Vagina (tissue), 2 donors: ENCODE results near the gene LDHAL6A. TPM values are rescaled to one million over a fixed set of nuclear protein-coding genes. Genes with fewer than 3 reads are reported as not detected.

ENCODE experiments used
- DNase-seq, 2 donors: peaks; one replicate each; pipeline ENCODE4 v3.0.0-alpha.2; 2017; ENCODE audit errors: extremely low spot score in 2 of 2
- H3K27ac ChIP-seq: fragments of 200-600 bp; sonication (generic); one replicate; pipeline ENCODE4 v1.5.1; 2019
- H3K27me3 ChIP-seq: fragments of 200-600 bp; sonication (generic); one replicate; pipeline ENCODE4 v1.5.1; 2019
- H3K36me3 ChIP-seq, 2 donors: fragments of 200-600 bp; sonication (generic); one replicate each; pipeline ENCODE4 v1.5.1; 2017 to 2019
- H3K4me1 ChIP-seq: fragments of 200-600 bp; sonication (generic); one replicate; pipeline ENCODE4 v1.5.1; 2019
- H3K4me3 ChIP-seq, 2 donors: fragments of 200-600 bp; sonication (generic); 1 replicate in 1 of 2; 2 replicates in 1 of 2; pipeline ENCODE4 v1.5.1; 2016 to 2019
- H3K9me3 ChIP-seq: fragments of 200-600 bp; sonication (generic); one replicate; pipeline ENCODE4 v1.5.1; 2019
- POLR2A ChIP-seq, 2 donors: fragments of 450-650 bp; IDR thresholded peaks; one replicate each; pipeline ENCODE4 v1.6.1; 2017; ENCODE audit warnings: antibody characterized with exemption in 2 of 2, mild to moderate bottlenecking in 2 of 2, moderate library complexity in 2 of 2
- POLR2AphosphoS5 ChIP-seq, 2 donors: sonication (generic); formaldehyde crosslinking; IDR thresholded peaks; one replicate each; pipeline ENCODE4 v1.9.0; 2017; ENCODE audit warnings: antibody characterized with exemption in 2 of 2, mild to moderate bottlenecking in 2 of 2, low read depth in 1 of 2; ENCODE audit not compliant: insufficient read depth in 1 of 2
- intact Hi-C: fragments of 100-400 bp; cut with DNase I; formaldehyde crosslinking; loops from one replicate; pipeline ENCODE4 v1.15.1; 2023
- total RNA-seq: library from RNA; depleted of rRNA; stranded (reverse); fragments of >200 nt; gene quantifications from one replicate; pipeline ENCODE4 v1.2.3, GENCODE V29; 2016
- TF ChIP-seq, protein P1 (sequence below), 3 experiments: fragments of 450-650 bp in 2 of 3; fragments of 200-600 bp in 1 of 3; sonication (generic) in 1 of 3; IDR thresholded peaks; one replicate each; pipeline ENCODE4 v1.5.1; 2017 to 2019; ENCODE audit warnings: antibody characterized with exemption in 3 of 3, mild to moderate bottlenecking in 2 of 3, moderate library complexity in 2 of 3

The LDHAL6A gene
- total RNA-seq, 1 donor from 2014 or later: not detected

DNA sequence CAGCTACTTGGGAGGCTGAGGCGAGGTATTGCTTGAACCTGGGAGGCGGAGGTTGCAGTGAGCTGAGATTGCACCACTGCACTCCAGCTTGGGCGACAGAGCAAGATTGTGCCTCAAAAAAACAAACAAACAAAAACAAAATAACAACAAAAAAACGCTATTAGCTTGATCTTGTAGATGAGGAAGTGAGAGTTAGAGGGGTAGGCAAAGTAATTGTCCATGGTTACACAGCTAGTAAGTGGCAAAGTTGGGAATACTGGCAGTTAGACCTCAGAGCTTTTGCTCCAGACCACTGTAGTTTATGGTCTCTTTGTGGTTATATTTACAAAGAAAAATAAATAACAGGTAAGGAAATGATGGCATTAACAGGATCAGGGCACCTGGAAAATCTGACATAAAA lies 28.4 kb upstream of the LDHAL6A start:
- Histone ChIP-seq H3K9me3 (no peaks in the 10 kb centered on the region), H3K4me1 (no peaks in the 10 kb centered on the region), H3K27ac (no peak overlapping the region), H3K4me3 (no peak overlapping the region), H3K27me3 (no peaks in the 10 kb centered on the region), H3K36me3 (no peaks in the 10 kb centered on the region)
- DNase-seq: no peak
- TF ChIP-seq POLR2AphosphoS5 (IDR thresholded peaks at IDR 0.05; ENCODE audit: insufficient read depth in 1 of 2, low read depth in 1 of 2) (no peak), POLR2A (IDR thresholded peaks at IDR 0.05) (no peak)
- TF ChIP-seq, protein P1, sequence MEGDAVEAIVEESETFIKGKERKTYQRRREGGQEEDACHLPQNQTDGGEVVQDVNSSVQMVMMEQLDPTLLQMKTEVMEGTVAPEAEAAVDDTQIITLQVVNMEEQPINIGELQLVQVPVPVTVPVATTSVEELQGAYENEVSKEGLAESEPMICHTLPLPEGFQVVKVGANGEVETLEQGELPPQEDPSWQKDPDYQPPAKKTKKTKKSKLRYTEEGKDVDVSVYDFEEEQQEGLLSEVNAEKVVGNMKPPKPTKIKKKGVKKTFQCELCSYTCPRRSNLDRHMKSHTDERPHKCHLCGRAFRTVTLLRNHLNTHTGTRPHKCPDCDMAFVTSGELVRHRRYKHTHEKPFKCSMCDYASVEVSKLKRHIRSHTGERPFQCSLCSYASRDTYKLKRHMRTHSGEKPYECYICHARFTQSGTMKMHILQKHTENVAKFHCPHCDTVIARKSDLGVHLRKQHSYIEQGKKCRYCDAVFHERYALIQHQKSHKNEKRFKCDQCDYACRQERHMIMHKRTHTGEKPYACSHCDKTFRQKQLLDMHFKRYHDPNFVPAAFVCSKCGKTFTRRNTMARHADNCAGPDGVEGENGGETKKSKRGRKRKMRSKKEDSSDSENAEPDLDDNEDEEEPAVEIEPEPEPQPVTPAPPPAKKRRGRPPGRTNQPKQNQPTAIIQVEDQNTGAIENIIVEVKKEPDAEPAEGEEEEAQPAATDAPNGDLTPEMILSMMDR (IDR thresholded peaks at IDR 0.05): no peak
- intact Hi-C loops: no loop called here

DNA sequence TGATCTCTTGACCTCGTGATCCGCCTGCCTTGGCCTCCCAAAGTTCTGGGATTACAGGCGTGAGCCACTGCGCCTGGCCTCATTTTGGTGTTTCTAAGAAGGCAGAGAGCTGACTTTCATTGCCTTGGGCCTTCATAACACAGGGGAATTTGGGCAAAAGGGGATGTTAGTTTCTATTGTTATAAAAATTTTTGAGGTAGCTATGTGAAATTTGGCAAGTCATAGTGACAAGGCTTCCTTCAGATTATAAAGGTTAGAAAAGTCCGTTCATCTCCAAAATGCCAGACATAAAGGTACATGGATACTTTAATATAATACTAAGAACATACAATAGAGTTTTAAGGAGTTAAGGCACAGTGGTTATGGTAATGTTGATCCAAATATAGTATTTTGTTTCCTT lies 26.3 kb upstream of the LDHAL6A start:
- TF ChIP-seq POLR2A (IDR thresholded peaks at IDR 0.05) (no peak), POLR2AphosphoS5 (IDR thresholded peaks at IDR 0.05; ENCODE audit: insufficient read depth in 1 of 2, low read depth in 1 of 2) (no peak)
- TF ChIP-seq, protein P1 (IDR thresholded peaks at IDR 0.05): no peak

DNA sequence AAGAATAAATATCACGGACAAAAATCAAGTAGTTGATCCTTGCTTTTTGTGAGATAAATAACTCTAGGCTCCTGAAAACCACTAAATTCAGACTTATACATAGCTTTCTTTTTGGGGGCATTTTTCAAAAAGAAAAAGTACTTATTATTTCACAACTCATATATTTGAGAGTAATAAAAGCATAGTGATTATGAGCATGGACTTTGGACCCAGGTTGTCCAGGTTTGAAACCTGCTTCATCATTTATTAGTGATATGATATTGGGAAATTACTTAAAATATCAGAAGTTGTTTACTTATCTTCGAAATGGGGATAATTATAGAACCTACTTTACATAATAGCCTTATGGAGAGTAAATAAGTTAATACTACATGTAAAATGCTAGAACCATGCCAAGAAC lies 17.0 kb upstream of the LDHAL6A start:
- Histone ChIP-seq H3K27me3 (no peaks in the 10 kb centered on the region), H3K4me3 (no peak overlapping the region), H3K27ac (no peak overlapping the region), H3K9me3 (no peaks in the 10 kb centered on the region), H3K4me1 (no peaks in the 10 kb centered on the region), H3K36me3 (no peaks in the 10 kb centered on the region)
- no peak for DNase-seq
- intact Hi-C loops: no loop called here
- TF ChIP-seq POLR2AphosphoS5 (IDR thresholded peaks at IDR 0.05; ENCODE audit: insufficient read depth in 1 of 2, low read depth in 1 of 2) (no peak), POLR2A (IDR thresholded peaks at IDR 0.05) (no peak)
- TF ChIP-seq, protein P1 (IDR thresholded peaks at IDR 0.05): no peak

More for the DNA sequence above, 26.3 kb upstream of the LDHAL6A start:
- intact Hi-C loops: no loop called here
- Histone ChIP-seq H3K36me3 (no peaks in the 10 kb centered on the region), H3K4me3 (no peak overlapping the region), H3K9me3 (no peaks in the 10 kb centered on the region), H3K4me1 (no peaks in the 10 kb centered on the region), H3K27me3 (no peaks in the 10 kb centered on the region), H3K27ac (no peak overlapping the region)
- DNase-seq: no peak

DNA sequence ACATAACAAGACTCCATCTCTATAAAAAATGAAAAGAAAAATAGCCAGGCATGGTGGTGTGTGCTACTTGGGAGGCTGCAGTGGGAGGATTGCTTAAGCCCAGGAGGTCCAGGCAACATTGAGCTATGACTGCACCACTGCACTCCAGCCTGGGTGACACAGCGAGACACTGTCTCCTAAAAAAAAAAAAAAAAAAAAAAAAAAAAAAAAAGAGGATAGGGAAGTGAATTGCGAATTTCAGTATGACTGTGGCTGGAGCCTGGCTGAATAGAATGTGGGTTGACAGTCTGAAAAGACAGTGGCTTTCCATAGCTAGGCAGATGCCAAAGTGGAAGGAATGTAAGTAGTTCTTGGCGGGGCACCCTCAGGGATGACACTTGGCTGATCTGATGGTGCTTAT lies 6.4 kb upstream of the LDHAL6A start:
- no peak for DNase-seq
- TF ChIP-seq POLR2AphosphoS5 (IDR thresholded peaks at IDR 0.05; ENCODE audit: insufficient read depth in 1 of 2, low read depth in 1 of 2) (no peak), POLR2A (IDR thresholded peaks at IDR 0.05) (no peak)
- TF ChIP-seq, protein P1 (IDR thresholded peaks at IDR 0.05): no peak
- intact Hi-C loops: no loop called here
- Histone ChIP-seq H3K36me3 (no peaks in the 10 kb centered on the region), H3K27ac (no peak overlapping the region), H3K27me3 (no peaks in the 10 kb centered on the region), H3K4me1 (no peaks in the 10 kb centered on the region), H3K4me3 (no peak overlapping the region), H3K9me3 (no peaks in the 10 kb centered on the region)

DNA sequence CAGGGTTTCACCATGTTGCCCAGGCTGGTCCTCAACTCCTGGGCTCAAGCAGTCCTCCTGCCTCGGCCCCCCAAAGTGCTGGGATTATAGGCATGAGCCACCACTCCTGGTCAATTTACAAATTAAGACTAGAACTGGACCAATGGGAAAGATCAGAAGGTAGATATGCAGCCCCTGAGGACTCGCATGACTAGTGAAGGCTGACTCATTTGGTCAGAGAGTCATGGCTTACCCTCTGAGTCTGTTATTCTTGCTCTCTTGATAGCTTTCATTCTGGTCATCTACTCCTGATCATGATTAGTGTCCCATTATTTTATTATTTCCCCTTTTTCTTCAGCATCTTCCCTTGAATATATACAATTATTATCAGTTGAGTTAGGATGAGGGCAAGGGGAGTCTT lies 2.7 kb upstream of the LDHAL6A start:
- TF ChIP-seq, protein P1 (IDR thresholded peaks at IDR 0.05): no peak
- TF ChIP-seq POLR2AphosphoS5 (IDR thresholded peaks at IDR 0.05; ENCODE audit: insufficient read depth in 1 of 2, low read depth in 1 of 2): no peak
- TF ChIP-seq POLR2A (IDR thresholded peaks at IDR 0.05): no peak
- intact Hi-C loops: no loop called here

More for the DNA sequence above, 2.7 kb upstream of the LDHAL6A start:
- Histone ChIP-seq H3K4me1 (no peaks in the 10 kb centered on the region), H3K27ac (no peak overlapping the region), H3K9me3 (no peaks in the 10 kb centered on the region), H3K27me3 (no peaks in the 10 kb centered on the region), H3K36me3 (no peaks in the 10 kb centered on the region), H3K4me3 (no peak overlapping the region)
- no peak for DNase-seq
